Glutamatergic neuron (in vitro differentiated cells): Measurements from ENCODE around the gene KNSTRN. TPM values are rescaled to one million over a fixed set of nuclear protein-coding genes. Genes with fewer than 3 reads are reported as not detected.

Source experiments
- DNase-seq: peaks from one replicate; pipeline ENCODE4 v3.0.0; 2022
- H3K27ac Mint-ChIP-seq: one replicate; pipeline ENCODE4 v1.8.0; 2020; ENCODE audit warnings: mild to moderate bottlenecking, mixed read lengths, inconsistent platforms; ENCODE audit not compliant: unreplicated experiment
- H3K27me3 Mint-ChIP-seq: one replicate; pipeline ENCODE4 v1.8.0; 2020; ENCODE audit warnings: mild to moderate bottlenecking, moderate library complexity, mixed read lengths, inconsistent platforms; ENCODE audit not compliant: unreplicated experiment
- H3K36me3 Mint-ChIP-seq: one replicate; pipeline ENCODE4 v1.8.0; 2020; ENCODE audit warnings: mild to moderate bottlenecking, mixed read lengths, inconsistent platforms; ENCODE audit not compliant: unreplicated experiment
- H3K4me1 Mint-ChIP-seq: one replicate; pipeline ENCODE4 v1.8.0; 2020; ENCODE audit warnings: mild to moderate bottlenecking, low read depth, mixed read lengths, inconsistent platforms; ENCODE audit not compliant: unreplicated experiment
- H3K4me3 Mint-ChIP-seq: one replicate; pipeline ENCODE4 v1.8.0; 2020; ENCODE audit warnings: mild to moderate bottlenecking, mixed read lengths, inconsistent platforms; ENCODE audit not compliant: unreplicated experiment
- H3K9me3 Mint-ChIP-seq: one replicate; pipeline ENCODE4 v1.8.0; 2020; ENCODE audit warnings: mild to moderate bottlenecking, moderate library complexity, mixed read lengths, inconsistent platforms; ENCODE audit not compliant: unreplicated experiment
- CTCF ChIP-seq: fragments of 200-600 bp; sonication (generic); IDR thresholded peaks from one replicate; pipeline ENCODE4 v1.5.0; 2021; ENCODE audit not compliant: partially characterized antibody, unreplicated experiment
- total RNA-seq: library from RNA; stranded (reverse); fragmentation: NEBNext Ultra II Directional; extraction: Animal tissue kit (Norgen Biotek cat#: 25700); gene quantifications from one replicate; pipeline ENCODE4 v1.2.1, GENCODE V29; 2021; ENCODE audit not compliant: unreplicated experiment

The KNSTRN gene
- total RNA-seq, 1 donor from 2014 or later: 62.9 TPM

- peak overlapping the region; percentile 85 for H3K4me3 Mint-ChIP-seq
- no peak for DNase-seq
- TF ChIP-seq CTCF: peak; percentile 6
- H3K36me3 Mint-ChIP-seq: no peaks in the 10 kb centered on the region
- H3K27me3 Mint-ChIP-seq: peaks cover 2% of the 10 kb centered on the region
- peak overlapping the region; percentile 48 for H3K27ac Mint-ChIP-seq
- H3K4me1 Mint-ChIP-seq: peaks cover 11% of the 10 kb centered on the region
- peaks cover 4% of the 10 kb centered on the region for H3K9me3 Mint-ChIP-seq
Measured at GRCh38 chr15:40436892-40437751, 54.6 kb downstream of the KNSTRN start.

- Mint-ChIP-seq H3K4me3 (peak overlapping the region; percentile 68), H3K4me1 (peaks cover 15% of the 10 kb centered on the region), H3K36me3 (no peaks in the 10 kb centered on the region), H3K27ac (peak overlapping the region; percentile 48), H3K27me3 (peaks cover 7% of the 10 kb centered on the region), H3K9me3 (peaks cover 9% of the 10 kb centered on the region)
- no peak for TF ChIP-seq CTCF
- DNase-seq: no peak
Measured at GRCh38 chr15:40437752-40438687, 55.5 kb downstream of the KNSTRN start.

- peaks cover 22% of the 10 kb centered on the region for H3K4me1 Mint-ChIP-seq
Measured at GRCh38 chr15:40438712-40439111, 56.2 kb downstream of the KNSTRN start.

GRCh38 chr15:40439461-40439959 lies 57.0 kb downstream of the KNSTRN start:
- Mint-ChIP-seq H3K4me1 (peaks cover 29% of the 10 kb centered on the region), H3K27me3 (peaks cover 7% of the 10 kb centered on the region), H3K9me3 (peaks cover 9% of the 10 kb centered on the region), H3K4me3 (peak overlapping the region; percentile 97), H3K36me3 (no peaks in the 10 kb centered on the region), H3K27ac (peak overlapping the region; percentile 91)
- DNase-seq: peak; percentile 44
- no peak for TF ChIP-seq CTCF

More at GRCh38 chr15:40438712-40439111, 56.2 kb downstream of the KNSTRN start:
- Mint-ChIP-seq H3K36me3 (no peaks in the 10 kb centered on the region), H3K4me3 (peak overlapping the region; percentile 97), H3K27me3 (peaks cover 7% of the 10 kb centered on the region), H3K27ac (no peak overlapping the region), H3K9me3 (peaks cover 9% of the 10 kb centered on the region)
- DNase-seq: no peak
- no peak for TF ChIP-seq CTCF
